PC-9 (cell line): Measurements from ENCODE around the gene CIAO2B. TPM values are rescaled to one million over a fixed set of nuclear protein-coding genes. Genes with fewer than 3 reads are reported as not detected.

ENCODE experiments used
- BruUV-seq: library from RNA; stranded (reverse); fragments of 400-500 nt; replicated peaks from 2 replicates; lab custom pipeline; 2021; lab: Mats Ljungman, UMichigan
- CTCF ChIA-PET: fragments of 300-600 bp; sonication (Branson Sonifier 250); formaldehyde crosslinking; loops from one replicate; lab custom pipeline; 2022; ENCODE audit warnings: antibody characterized with exemption; lab: Charles Lee
- POLR2A ChIA-PET: fragments of 300-600 bp; sonication (Branson Sonifier 250); formaldehyde crosslinking; loops from one replicate; lab custom pipeline; 2022; ENCODE audit warnings: antibody characterized with exemption; ENCODE audit not compliant: unreplicated experiment; lab: Charles Lee
- DNase-seq, 2 experiments: peaks; one replicate each; pipeline versions ENCODE4 v3.0.0 to v3.0.0-alpha.2; 2015 to 2022; ENCODE audit warnings: mixed read lengths in 1 of 2
- H2AFZ ChIP-seq: fragments of 200-600 bp; sonication (generic); 2 replicates; pipeline ENCODE4 v1.8.1; 2017; ENCODE audit warnings: antibody characterized with exemption
- H3F3A ChIP-seq: fragments of 200-600 bp; sonication (generic); 2 replicates; pipeline ENCODE4 v1.8.1; 2017; ENCODE audit warnings: antibody characterized with exemption, mild to moderate bottlenecking, low read depth; ENCODE audit not compliant: insufficient read depth
- H3K27ac ChIP-seq: fragments of 200-600 bp; sonication (generic); 2 replicates; pipeline ENCODE4 v1.6.1; 2016; ENCODE audit warnings: mixed run types
- H3K27me3 ChIP-seq: fragments of 200-600 bp; sonication (generic); 2 replicates; pipeline ENCODE4 v1.6.1; 2016; ENCODE audit warnings: low read depth, mixed run types; ENCODE audit not compliant: insufficient read depth
- H3K36me3 ChIP-seq: fragments of 200-600 bp; sonication (generic); 2 replicates; pipeline ENCODE4 v1.6.1; 2016; ENCODE audit warnings: low read depth, mixed run types
- H3K4me1 ChIP-seq: fragments of 200-600 bp; sonication (generic); replicated peaks from 2 replicates; pipeline ENCODE4 v1.6.1; 2016; ENCODE audit warnings: mixed run types; ENCODE audit not compliant: insufficient read depth
- H3K4me2 ChIP-seq: fragments of 200-600 bp; sonication (generic); 2 replicates; pipeline ENCODE4 v1.6.1; 2017; ENCODE audit warnings: mixed run types
- H3K4me3 ChIP-seq: fragments of 200-600 bp; sonication (generic); 2 replicates; pipeline ENCODE4 v1.6.1; 2016; ENCODE audit warnings: mixed run types
- H3K79me2 ChIP-seq: fragments of 200-600 bp; sonication (generic); 2 replicates; pipeline ENCODE4 v1.6.1; 2017; ENCODE audit warnings: low read depth, mixed run types
- H3K9me2 ChIP-seq: fragments of 200-600 bp; sonication (generic); 2 replicates; pipeline ENCODE4 v1.8.1; 2017; ENCODE audit warnings: mild to moderate bottlenecking; ENCODE audit not compliant: insufficient read depth
- H3K9me3 ChIP-seq: fragments of 200-600 bp; sonication (generic); 2 replicates; pipeline ENCODE4 v1.8.1; 2016; ENCODE audit warnings: low read depth; ENCODE audit not compliant: insufficient read depth
- H4K20me1 ChIP-seq: fragments of 200-600 bp; sonication (generic); 2 replicates; pipeline ENCODE4 v1.8.1; 2017; ENCODE audit not compliant: insufficient read depth
- CTCF ChIP-seq: fragments of 200-600 bp; sonication (generic); conservative IDR thresholded peaks from 2 replicates; pipeline ENCODE4 v1.6.1; 2017; ENCODE audit warnings: mixed run types, antibody characterized with exemption, mild to moderate bottlenecking, moderate library complexity
- EZH2 ChIP-seq: fragments of 200-600 bp; sonication (generic); IDR thresholded peaks from 2 replicates; pipeline ENCODE4 v1.8.0; 2017; ENCODE audit warnings: antibody characterized with exemption, low read depth
- intact Hi-C: fragments of 100-400 bp; cut with micrococcal nuclease; formaldehyde crosslinking; loops from one replicate; pipeline ENCODE4 v1.10.0; 2022; ENCODE audit not compliant: unreplicated experiment
- total RNA-seq: library from RNA; stranded (reverse); gene quantifications from 2 replicates; pipeline ENCODE4 v1.2.3, GENCODE V29; 2021

CIAO2B gene
- total RNA-seq, 1 experiment from 2014 or later = 87.1 TPM

- Histone ChIP-seq H3K27ac (no peak overlapping the region), H3K4me1 (peaks cover 11% of the 10 kb centered on the region; the same call in 1 of the 2 replicates), H3K9me3 (no peaks in the 10 kb centered on the region), H3K4me2 (no peak overlapping the region), H3K27me3 (no peaks in the 10 kb centered on the region), H3K36me3 (no peaks in the 10 kb centered on the region), H3K79me2 (peaks cover 11% of the 10 kb centered on the region), H4K20me1 (peaks cover 9% of the 10 kb centered on the region; the same call in 1 of the 2 replicates), H3F3A (peaks cover 8% of the 10 kb centered on the region; the same call in 1 of the 2 replicates), H3K4me3 (no peak overlapping the region), H2AFZ (no peak overlapping the region), H3K9me2 (no peaks in the 10 kb centered on the region)
- no peak for DNase-seq
- CTCF ChIA-PET = no interaction called here
- intact Hi-C loops = no loop called here
- POLR2A ChIA-PET = no interaction called here
- BruUV-seq = no TSS peak
- TF ChIP-seq EZH2 = no peak
- TF ChIP-seq CTCF = no peak
Measured at GRCh38 chr16:66940236-66940635, 6.0 kb upstream of the CIAO2B start.

DNA sequence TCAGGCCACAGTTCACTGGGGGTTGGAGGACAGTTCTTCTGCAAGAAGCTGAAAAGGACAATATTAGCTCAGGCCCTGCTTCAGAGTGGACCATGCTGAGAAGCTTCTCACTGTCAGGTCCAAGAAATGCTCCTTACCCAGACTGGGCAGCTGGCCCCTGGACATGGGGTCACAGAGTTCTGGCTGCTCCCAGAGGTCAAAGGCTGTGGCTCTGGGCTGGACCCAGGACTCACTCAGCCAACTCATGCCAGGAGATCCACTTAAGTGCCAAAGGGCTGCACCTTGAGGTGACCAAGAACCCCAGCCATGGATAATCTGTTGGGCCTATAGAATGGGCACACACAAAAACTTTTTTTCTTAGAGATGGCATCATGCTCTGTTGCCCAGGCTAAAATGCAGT is 5.2 kb upstream of the CIAO2B start:
- Histone ChIP-seq H4K20me1 (peaks cover 9% of the 10 kb centered on the region; the same call in 1 of the 2 replicates), H3K36me3 (no peaks in the 10 kb centered on the region), H2AFZ (no peak overlapping the region), H3K79me2 (peaks cover 19% of the 10 kb centered on the region), H3K27me3 (no peaks in the 10 kb centered on the region), H3K9me2 (no peaks in the 10 kb centered on the region), H3K4me2 (no peak overlapping the region), H3K4me1 (peaks cover 11% of the 10 kb centered on the region; the same call in 1 of the 2 replicates), H3K9me3 (no peaks in the 10 kb centered on the region), H3K4me3 (no peak overlapping the region), H3F3A (0 out of 2 replicates have a peak, but pooled peaks cover 4% of the 10 kb centered on the region), H3K27ac (no peak overlapping the region)
- ChIA-PET CTCF (no interaction called here), POLR2A (no interaction called here)
- BruUV-seq = no TSS peak
- intact Hi-C loops = loop anchor here (10.0 kb wide), 1 partner anchor 425 kb away; no protein-coding TSS in a partner anchor
- no peak for DNase-seq
- TF ChIP-seq EZH2 = no peak
- TF ChIP-seq CTCF = no peak

DNA sequence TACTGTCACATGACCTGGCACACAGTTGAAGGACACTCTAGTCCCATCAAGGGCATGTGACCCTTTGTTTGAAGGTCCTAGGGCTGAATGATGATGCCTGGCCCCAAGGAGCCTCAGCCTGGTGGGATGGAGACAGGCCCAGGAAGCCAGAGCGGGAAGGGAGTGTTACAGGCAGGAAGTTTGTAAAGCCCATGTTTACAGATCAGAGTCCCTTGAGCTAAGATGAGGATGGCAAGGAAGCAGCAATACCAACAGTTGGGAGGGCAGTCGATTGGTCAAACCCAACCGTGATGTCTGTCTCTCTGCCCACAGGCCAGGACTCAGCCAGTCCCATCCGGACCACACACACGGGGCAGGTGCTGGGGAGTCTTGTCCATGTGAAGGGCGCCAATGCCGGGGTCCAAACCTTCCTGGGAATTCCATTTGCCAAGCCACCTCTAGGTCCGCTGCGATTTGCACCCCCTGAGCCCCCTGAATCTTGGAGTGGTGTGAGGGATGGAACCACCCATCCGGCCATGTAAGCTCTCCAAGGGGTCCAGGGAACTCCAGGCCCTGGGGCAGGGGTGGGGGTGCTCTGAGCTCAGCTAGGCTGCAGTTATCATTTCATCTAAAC is 3.6 kb upstream of the CIAO2B start:
- no TSS peak for BruUV-seq
- Histone ChIP-seq H3K27ac (no peak overlapping the region), H2AFZ (no peak overlapping the region), H3K4me3 (no peak overlapping the region), H3K9me3 (no peaks in the 10 kb centered on the region), H3F3A (no peaks in the 10 kb centered on the region), H3K4me2 (no peak overlapping the region), H3K79me2 (peaks cover 32% of the 10 kb centered on the region), H3K4me1 (peaks cover 18% of the 10 kb centered on the region), H3K27me3 (no peaks in the 10 kb centered on the region), H3K36me3 (no peaks in the 10 kb centered on the region), H3K9me2 (no peaks in the 10 kb centered on the region), H4K20me1 (peaks cover 9% of the 10 kb centered on the region; the same call in 1 of the 2 replicates)
- ChIA-PET POLR2A (interaction anchor here (0.5 kb wide), 1 partner anchor 63 kb away, joined by 4 read pairs; no protein-coding TSS in a partner anchor), CTCF (no interaction called here)
- TF ChIP-seq EZH2 = no peak
- no peak for DNase-seq
- intact Hi-C loops = loop anchor here (10.0 kb wide), 1 partner anchor 423 kb away; no protein-coding TSS in a partner anchor
